Posterior cingulate gyrus (tissue), 11 donors: ENCODE results near the gene DLG1.

ENCODE experiments used
- DNase-seq, 10 donors: peaks; one replicate each; pipeline versions ENCODE4 v3.0.0 to v3.0.0-alpha.2; 2020 to 2021; ENCODE audit warnings: mixed read lengths in 3 of 10
- intact Hi-C: fragments of 100-400 bp; cut with DNase I; formaldehyde crosslinking; loops from one replicate; pipeline ENCODE4 v1.15.1; 2023

DLG1 gene

GRCh38 chr3:197298341-197298944, at the start of gene DLG1:
Gene DLG1 (minus strand): TSS chr3:197298612. CDS start chr3:197297204, 1,408 bp downstream.
- peak; percentile 33 to 91 (median 61) for DNase-seq
- intact Hi-C loops: no loop called here

- intact Hi-C loops: no loop called here
- no peak for DNase-seq
These were observed 49.6 kb upstream of the DLG1 start for GRCh38 chr3:197348014-197348413.

DNA sequence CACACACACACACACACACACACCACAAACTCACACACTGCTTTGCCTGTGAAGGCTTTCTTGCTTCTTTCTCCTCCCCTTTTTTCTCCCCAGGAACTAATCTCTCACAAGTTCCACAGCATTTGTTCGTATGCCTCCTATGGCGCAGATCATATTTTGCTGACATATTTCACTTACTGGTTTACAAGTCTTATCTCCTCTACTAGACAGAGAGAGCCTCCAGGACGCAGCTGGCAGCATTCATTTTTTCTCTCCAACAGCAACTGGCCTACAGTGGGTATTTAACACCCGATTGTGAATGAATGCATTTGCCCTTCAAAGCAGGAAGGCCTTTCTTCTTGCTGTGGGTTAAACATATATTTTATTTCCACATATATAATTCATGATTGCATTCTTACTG, 47.0 kb upstream of the DLG1 start:
- DNase-seq: no peak
- intact Hi-C loops: no loop called here

- intact Hi-C loops: no loop called here
- no peak for DNase-seq
These were observed 46.3 kb upstream of the DLG1 start for GRCh38 chr3:197344582-197345318.

DNA sequence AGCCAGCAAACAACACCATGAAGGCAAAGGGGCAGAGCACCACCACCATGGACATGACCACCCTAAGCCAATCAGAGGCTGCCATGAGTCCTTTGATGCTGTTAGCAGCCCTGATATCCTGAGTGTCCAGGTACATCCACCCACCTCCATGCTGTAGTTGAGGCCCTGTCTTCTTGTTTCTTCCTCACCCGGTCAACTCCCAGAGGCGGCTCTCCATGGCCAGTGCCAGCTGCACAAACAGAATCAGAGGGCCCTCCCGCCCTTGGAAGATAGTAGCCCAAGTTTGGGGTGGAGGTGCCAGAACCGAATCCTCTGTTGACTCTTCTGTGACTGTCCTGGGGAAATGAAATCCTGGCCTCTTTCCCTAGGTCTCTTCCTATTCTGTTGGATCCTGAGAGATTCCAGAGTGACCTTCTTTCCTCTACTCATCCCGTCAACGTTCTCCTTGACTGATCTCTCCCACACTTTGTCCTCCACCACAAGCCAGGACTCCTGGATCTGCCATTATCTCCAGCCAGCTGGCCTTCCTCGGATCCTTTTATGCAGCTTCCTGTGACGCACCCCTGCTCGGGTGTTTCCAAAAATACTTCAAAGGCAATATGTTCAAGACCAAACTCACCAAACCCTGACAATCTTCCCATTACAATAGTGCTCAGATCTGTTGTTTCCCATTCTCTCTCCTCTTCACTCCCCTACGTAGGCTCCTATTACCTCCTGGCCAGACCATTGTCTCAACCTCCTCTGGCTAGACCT, 45.4 kb upstream of the DLG1 start:
- intact Hi-C loops: no loop called here
- no peak for DNase-seq

DNA sequence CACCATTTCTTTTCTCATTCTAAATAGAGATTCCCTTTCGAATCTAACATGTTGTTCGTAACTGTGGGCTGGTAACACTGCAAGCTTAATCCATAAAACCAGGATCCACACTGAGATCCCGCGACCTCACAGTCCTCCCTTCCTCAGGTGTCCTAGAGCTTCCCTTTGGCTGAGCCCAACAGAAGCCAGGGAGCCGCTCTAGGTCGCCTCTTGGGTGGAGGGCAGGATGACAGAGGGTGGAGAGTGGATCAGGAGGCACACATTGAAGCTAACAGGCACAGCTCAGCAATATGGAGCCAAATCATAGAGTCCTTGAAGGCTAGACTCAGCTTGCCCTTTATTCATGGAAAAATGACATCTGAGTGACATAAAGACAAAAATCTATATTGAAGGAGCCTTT, 44.7 kb upstream of the DLG1 start:
- DNase-seq: no peak
- intact Hi-C loops: no loop called here

DNA sequence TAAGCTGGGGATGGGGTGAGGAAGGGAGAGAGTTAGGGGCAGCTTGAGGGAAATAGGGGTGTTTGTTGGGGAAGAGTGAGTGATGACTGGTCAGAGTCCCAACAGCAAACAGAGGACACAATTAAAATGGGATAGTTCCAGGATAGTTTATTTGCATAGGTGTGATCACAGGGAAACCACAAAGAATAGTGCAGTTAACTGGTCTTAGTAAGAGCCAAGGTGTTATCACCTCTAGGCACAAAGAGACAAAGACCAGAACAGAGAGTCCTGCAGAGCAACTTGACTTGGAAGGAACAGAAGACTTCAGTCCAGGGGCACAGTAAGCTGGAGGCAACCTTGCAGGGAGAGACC, 42.1 kb upstream of the DLG1 start:
- no peak for DNase-seq
- intact Hi-C loops: no loop called here

DNA sequence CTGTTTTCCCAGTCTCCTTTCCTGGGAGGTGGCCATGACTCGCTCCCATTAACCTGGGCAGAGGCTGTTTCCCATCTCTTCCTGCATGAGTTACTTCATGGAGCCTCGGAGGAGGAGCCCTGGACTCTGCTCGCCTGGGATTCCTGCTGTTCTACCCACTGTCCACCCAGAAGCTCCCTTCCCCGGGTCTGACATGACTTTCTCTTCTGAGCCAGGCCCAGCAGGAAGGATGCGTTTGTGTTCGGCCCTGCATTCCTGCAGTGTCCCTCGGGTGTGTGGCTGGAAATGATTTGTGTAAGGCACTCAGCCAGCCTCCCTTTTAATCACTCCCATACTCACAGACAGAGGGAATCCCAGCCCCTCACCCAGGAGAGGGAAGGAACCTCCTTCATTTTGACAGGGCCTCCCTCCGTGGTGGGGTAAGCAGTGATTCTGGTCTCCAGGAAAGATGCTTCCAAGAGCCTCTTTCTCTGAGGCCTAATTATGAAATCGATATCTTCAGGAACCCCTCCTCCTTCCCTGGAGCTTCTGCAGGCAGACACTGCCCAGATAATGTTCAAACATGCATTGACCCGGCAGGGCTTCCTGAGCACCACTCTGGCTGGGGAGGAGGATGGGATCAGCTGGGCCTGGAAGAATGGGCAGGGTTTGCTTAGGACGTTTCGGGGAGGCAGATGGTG, 41.6 kb upstream of the DLG1 start:
- DNase-seq: no peak
- intact Hi-C loops: no loop called here

DNA sequence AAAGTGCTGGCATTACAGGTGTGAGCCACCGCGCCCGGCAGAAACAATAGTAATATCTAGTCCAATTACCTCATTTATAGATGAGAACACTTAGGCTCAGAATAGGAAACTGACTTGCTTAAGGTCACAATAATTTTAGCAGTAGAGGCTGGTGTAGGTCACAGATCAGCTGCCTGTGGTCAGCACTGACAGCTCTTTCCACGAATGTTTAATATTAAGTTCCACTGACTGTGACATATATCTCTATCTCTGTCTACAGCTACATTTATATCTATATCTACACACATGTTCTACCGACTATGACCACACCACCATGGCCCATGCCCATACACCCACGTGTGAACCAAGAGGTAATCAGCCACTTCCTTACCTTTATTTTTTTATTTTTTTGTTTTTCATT, 40.2 kb upstream of the DLG1 start:
- intact Hi-C loops: no loop called here
- no peak for DNase-seq

DNA sequence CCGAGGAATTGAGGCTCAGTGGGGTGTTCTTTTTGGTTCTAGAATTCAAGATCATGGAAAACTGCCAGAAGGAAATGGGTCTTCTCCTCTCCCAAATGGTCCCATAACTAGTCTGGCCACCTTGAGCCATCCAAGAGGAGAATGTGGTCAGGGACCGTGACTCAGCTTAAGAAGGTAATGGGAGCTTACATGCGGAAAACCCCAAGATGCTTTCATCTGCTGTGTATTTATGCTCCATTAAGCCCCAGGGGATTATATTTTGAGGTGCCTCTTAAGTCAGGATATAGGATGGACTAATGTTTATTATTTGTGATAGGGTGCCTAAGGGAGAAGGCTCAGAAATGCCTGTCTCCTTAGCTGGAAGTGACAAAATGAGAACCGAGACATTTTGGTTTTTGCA, 39.2 kb upstream of the DLG1 start:
- intact Hi-C loops: no loop called here
- no peak for DNase-seq

GRCh38 chr3:197337214-197337613, 38.8 kb upstream of the DLG1 start:
- intact Hi-C loops: no loop called here
- no peak for DNase-seq

DNA sequence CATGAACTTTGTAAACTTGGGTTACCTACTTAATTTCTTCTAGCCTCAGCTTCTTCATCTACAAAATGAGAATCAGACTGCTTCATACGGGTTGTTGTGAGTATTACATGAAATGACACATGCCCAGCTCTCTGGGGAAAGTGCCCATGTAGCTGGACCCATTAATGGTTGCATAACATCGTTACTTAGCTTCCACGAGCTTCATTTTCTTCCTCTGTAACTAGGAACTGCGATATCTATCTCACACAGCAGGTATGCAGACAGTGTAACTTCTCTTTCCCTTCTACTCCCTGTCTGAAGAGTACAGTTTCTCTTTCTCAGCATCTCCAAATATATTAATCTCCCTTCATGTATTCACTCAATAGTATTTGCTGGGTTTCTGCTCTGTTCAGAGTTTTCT, 37.9 kb upstream of the DLG1 start:
- DNase-seq: no peak
- intact Hi-C loops: no loop called here

- intact Hi-C loops: no loop called here
- no peak for DNase-seq
These were observed 37.2 kb upstream of the DLG1 start for GRCh38 chr3:197335428-197336132.

DNA sequence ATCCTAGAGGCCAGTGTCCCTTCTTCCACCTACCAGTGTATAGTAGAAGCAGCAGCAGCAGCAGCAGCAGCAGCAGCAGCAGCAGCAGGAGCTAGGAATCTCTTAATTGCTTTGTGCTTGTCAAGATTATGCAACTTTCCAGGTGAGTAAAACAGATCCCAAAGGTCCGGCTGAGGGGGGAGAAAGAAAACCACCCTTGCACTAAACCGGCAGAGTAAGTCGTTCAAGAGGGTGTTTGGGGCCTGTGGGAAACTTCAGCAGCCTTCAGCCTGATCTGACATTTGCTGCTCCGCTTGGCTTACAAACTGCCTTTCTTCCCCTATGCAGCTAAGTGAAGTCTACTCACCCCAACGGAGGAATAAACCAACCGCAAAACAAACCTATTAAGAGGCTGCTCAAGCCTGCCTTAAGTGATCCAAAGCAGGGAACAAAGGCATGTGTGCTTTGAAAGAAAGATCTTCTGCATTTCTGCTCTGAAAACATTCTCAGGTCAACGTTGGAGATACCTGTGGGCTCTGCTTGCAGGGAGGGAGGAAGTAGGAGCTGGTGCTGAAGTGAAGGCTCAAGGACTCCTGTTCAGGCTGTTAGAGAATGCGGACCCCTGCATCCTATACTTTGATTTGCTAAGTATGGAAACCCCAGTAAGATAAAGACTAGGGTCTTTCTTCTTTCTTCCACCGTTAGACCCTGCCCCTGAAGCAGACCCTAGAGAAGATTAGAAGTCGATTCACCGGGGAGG, 35.7 kb upstream of the DLG1 start:
- intact Hi-C loops: no loop called here
- no peak for DNase-seq

DNA sequence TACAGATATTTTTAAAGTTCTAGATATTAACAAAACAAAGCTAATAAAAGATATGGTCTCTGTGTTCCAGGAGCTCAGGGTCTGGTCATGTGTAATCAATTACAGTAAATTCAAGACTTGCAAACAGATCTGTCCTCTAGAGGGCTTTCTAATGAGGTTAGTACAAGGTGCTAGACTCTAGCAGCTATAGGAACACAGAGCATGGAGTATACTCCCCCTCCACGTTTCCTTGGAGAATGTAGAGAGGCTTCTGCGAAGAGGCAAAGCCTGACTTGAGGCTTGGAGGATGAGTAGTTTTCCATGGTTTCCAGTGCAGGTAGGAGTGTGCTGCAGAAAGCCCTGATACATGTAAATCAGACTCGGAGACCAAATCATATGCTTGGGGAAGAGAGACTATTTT, 32.7 kb upstream of the DLG1 start:
- DNase-seq: no peak
- intact Hi-C loops: no loop called here

GRCh38 chr3:197329382-197329781, 31.0 kb upstream of the DLG1 start:
- DNase-seq: no peak
- intact Hi-C loops: no loop called here

GRCh38 chr3:197328198-197328597, 29.8 kb upstream of the DLG1 start:
- DNase-seq: no peak
- intact Hi-C loops: no loop called here

DNA sequence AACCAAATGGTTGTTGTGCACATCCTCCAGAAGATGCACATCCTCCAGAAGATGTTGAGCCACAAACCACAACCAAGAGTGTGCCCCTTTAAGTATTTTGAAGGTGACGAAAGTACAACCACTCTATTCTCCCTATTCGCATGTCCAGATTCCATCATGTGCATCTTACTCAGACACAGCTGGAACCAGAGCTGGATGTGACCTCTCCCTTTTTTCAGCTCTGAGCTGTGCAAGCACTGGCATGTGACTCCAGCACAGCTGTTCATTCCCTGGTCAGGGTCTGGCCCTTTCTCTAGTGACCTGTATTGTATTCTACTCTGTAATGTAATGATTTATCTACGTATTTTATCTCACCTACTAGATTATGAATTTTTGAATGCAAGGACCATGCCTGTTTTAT, 29.3 kb upstream of the DLG1 start:
- peak in 7 of 10 donors; percentile 13 to 91 (median 47) for DNase-seq
- intact Hi-C loops: no loop called here

DNA sequence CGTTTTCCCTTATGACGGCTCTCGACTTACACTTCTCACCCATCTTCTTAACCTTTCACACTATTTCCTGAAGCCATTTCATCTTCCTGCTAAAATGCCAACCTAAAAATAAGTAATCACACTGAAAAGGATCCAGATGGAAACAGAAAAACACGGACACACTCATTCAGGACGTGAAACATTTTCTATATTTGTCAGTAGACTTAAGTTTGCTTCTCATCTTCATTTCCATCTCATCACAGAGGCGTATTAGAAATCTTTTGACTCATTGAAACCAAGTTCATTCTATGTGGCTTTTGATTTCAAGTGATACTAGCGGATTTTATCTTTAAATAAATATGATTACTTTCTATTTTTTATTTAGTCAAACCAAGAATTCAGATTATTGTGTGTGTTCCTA, 27.4 kb upstream of the DLG1 start:
- intact Hi-C loops: no loop called here

DNA sequence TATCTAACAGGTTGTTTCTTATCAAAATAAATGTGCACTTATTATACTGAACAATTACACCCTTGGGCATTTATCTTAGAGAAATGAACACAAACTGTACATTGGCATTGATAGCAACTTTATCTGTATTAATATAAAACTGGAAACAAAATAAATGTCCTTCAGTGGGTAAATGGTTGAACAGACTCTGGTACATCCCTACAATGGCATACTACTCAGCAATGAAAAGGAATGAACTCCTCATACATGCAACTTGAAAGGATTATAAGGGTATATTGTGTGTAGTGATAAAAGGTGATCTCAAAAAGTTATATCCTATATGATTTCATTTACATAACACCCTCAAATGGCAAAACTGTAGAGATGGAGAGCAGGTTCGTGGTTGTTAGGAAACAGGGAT, 23.7 kb upstream of the DLG1 start:
- intact Hi-C loops: no loop called here
- DNase-seq: no peak

More for the DNA sequence above, 27.4 kb upstream of the DLG1 start:
- DNase-seq: no peak
